ENCODE data around the gene PMFBP1. TPM values are rescaled to one million over a fixed set of nuclear protein-coding genes. Genes with fewer than 3 reads are reported as not detected.

Gene PMFBP1
- total RNA-seq, 2 experiments from 2014 or later = 2.0 to 3.1 TPM

DNA sequence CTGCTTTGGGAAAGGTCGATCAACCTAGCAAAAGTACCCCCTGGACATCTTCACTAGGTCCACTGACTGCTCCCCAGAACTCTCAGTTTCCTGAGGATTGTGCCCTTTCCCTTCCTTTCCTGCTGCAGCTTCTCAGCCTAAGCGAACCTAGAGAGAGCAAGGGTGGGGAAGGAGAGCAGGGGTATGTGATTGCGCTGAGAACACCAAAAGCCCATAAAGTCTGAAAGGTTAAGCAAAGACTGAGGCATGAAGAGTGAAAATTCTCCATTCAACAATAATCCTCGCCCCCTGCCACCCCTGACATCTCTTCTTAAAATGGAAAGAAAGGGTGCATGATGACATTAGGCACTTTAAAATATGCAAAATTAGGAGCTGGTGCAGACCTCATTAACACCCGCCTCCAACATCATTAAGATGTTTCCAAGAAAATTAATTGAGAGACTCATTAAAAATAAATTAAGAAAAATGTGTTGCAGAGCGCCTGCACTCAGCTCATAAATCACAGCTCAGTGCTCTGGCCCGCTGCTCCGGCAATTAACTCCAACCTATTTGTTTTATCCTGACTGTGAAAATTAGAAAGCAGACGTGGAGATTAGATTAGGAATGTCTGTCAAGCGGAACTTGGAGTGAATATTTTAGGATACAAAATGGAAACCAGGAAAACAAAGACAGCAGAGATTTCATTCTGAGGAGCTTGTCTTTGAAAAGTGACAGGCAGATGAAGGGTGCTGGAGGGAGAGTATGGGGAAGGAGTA is 49.1 kb upstream of the PMFBP1 start:
- Histone ChIP-seq H3K36me3 (ENCODE audit: insufficient read depth, low read length) (no peaks in the 10 kb centered on the region), H2AFZ (ENCODE audit: low read length) (no peak overlapping the region), H3K4me1 (ENCODE audit: insufficient read depth, low read length, poor library complexity, severe bottlenecking) (no peaks in the 10 kb centered on the region), H3K9me3 (ENCODE audit: low read length) (no peaks in the 10 kb centered on the region), H3K9me2 (ENCODE audit: insufficient read depth, low read length) (no peaks in the 10 kb centered on the region), H3K4me3 (ENCODE audit: low read depth, low read length, poor library complexity, severe bottlenecking) (no peak overlapping the region), H3K27ac (ENCODE audit: low read depth, low read length, poor library complexity, severe bottlenecking) (no peak overlapping the region), H3K79me2 (ENCODE audit: insufficient read depth, low read depth, low read length) (no peaks in the 10 kb centered on the region), H3K4me2 (ENCODE audit: low read length) (no peak overlapping the region), H4K20me1 (ENCODE audit: insufficient read depth, low read length) (no peaks in the 10 kb centered on the region)
- CTCF ChIA-PET (ENCODE audit: unreplicated experiment) = no interaction called here
- intact Hi-C loops (cut with micrococcal nuclease; ENCODE audit: unreplicated experiment) = no loop called here
- no peak for DNase-seq (ENCODE audit: low spot score)
- TF ChIP-seq, protein P1, sequence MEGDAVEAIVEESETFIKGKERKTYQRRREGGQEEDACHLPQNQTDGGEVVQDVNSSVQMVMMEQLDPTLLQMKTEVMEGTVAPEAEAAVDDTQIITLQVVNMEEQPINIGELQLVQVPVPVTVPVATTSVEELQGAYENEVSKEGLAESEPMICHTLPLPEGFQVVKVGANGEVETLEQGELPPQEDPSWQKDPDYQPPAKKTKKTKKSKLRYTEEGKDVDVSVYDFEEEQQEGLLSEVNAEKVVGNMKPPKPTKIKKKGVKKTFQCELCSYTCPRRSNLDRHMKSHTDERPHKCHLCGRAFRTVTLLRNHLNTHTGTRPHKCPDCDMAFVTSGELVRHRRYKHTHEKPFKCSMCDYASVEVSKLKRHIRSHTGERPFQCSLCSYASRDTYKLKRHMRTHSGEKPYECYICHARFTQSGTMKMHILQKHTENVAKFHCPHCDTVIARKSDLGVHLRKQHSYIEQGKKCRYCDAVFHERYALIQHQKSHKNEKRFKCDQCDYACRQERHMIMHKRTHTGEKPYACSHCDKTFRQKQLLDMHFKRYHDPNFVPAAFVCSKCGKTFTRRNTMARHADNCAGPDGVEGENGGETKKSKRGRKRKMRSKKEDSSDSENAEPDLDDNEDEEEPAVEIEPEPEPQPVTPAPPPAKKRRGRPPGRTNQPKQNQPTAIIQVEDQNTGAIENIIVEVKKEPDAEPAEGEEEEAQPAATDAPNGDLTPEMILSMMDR (conservative IDR thresholded peaks at IDR 0.05; ENCODE audit: low read length) = no peak
- TF ChIP-seq EZH2phosphoT487 (IDR thresholded peaks at IDR 0.05; ENCODE audit: borderline replicate concordance, low read depth, low read length) = no peak
- POLR2A ChIA-PET = interaction anchor here (1.0 kb wide), 1 partner anchor 126 kb away, joined by 3 read pairs; no protein-coding TSS in a partner anchor
- no TSS peak for BruUV-seq (replicated peaks)

GRCh38 chr16:72219282-72219681 is 47.3 kb upstream of the PMFBP1 start:
- H3K9me3 ChIP-seq (ENCODE audit: low read length) = no peaks in the 10 kb centered on the region; the same call in 1 of the 2 replicates
- H3K27ac ChIP-seq (ENCODE audit: low read depth, low read length, poor library complexity, severe bottlenecking) = no peak overlapping the region
- no peak overlapping the region for H2AFZ ChIP-seq (ENCODE audit: low read length)
- intact Hi-C loops (cut with micrococcal nuclease; ENCODE audit: unreplicated experiment) = no loop called here
- no peak overlapping the region for H3K4me2 ChIP-seq (ENCODE audit: low read length)
- CTCF ChIA-PET (ENCODE audit: unreplicated experiment) = no interaction called here
- POLR2A ChIA-PET = no interaction called here
- H3K4me1 ChIP-seq (ENCODE audit: insufficient read depth, low read length, poor library complexity, severe bottlenecking) = no peaks in the 10 kb centered on the region
- DNase-seq (ENCODE audit: low spot score) = no peak
- H3K4me3 ChIP-seq (ENCODE audit: low read depth, low read length, poor library complexity, severe bottlenecking) = no peak overlapping the region
- no peak for TF ChIP-seq EZH2phosphoT487 (IDR thresholded peaks at IDR 0.05; ENCODE audit: borderline replicate concordance, low read depth, low read length)
- TF ChIP-seq, protein P1 (conservative IDR thresholded peaks at IDR 0.05; ENCODE audit: low read length) = no peak
- no peaks in the 10 kb centered on the region for H3K79me2 ChIP-seq (ENCODE audit: insufficient read depth, low read depth, low read length)
- no TSS peak for BruUV-seq (replicated peaks)
- no peaks in the 10 kb centered on the region for H4K20me1 ChIP-seq (ENCODE audit: insufficient read depth, low read length)
- H3K9me2 ChIP-seq (ENCODE audit: insufficient read depth, low read length) = no peaks in the 10 kb centered on the region
- H3K36me3 ChIP-seq (ENCODE audit: insufficient read depth, low read length) = no peaks in the 10 kb centered on the region

DNA sequence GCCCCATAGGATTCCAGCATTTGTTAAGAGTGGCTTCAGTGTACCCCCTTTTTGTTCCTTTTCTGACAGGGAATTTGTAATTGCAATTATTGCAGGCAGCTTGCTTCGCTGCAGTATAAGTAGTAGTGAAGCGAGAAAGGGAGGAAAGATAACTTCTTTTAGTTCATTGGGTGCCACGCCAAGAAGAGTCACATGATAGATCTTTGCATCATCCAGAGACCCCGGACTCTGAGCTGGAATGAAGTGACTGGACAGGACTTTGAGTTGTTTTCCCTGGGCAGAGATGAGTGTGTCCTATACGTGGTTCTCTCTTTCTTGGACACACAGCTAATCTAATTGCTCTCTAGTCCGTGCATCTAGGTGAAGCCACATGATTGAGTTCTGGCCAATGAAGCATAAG is 44.8 kb upstream of the PMFBP1 start:
- Histone ChIP-seq H4K20me1 (ENCODE audit: insufficient read depth, low read length) (no peaks in the 10 kb centered on the region), H2AFZ (ENCODE audit: low read length) (no peak overlapping the region), H3K9me3 (ENCODE audit: low read length) (no peaks in the 10 kb centered on the region; the same call in 1 of the 2 replicates), H3K4me1 (ENCODE audit: insufficient read depth, low read length, poor library complexity, severe bottlenecking) (no peaks in the 10 kb centered on the region), H3K27ac (ENCODE audit: low read depth, low read length, poor library complexity, severe bottlenecking) (no peak overlapping the region), H3K36me3 (ENCODE audit: insufficient read depth, low read length) (no peaks in the 10 kb centered on the region), H3K79me2 (ENCODE audit: insufficient read depth, low read depth, low read length) (no peaks in the 10 kb centered on the region), H3K9me2 (ENCODE audit: insufficient read depth, low read length) (no peaks in the 10 kb centered on the region), H3K4me2 (ENCODE audit: low read length) (no peak overlapping the region), H3K4me3 (ENCODE audit: low read depth, low read length, poor library complexity, severe bottlenecking) (no peak overlapping the region)
- no TSS peak for BruUV-seq (replicated peaks)
- TF ChIP-seq, protein P1 (conservative IDR thresholded peaks at IDR 0.05; ENCODE audit: low read length) = no peak
- no peak for TF ChIP-seq EZH2phosphoT487 (IDR thresholded peaks at IDR 0.05; ENCODE audit: borderline replicate concordance, low read depth, low read length)
- CTCF ChIA-PET (ENCODE audit: unreplicated experiment) = no interaction called here
- intact Hi-C loops (cut with micrococcal nuclease; ENCODE audit: unreplicated experiment) = no loop called here
- POLR2A ChIA-PET = interaction anchor here (0.9 to 1.0 kb wide), 2 partner anchors 66 to 89 kb away, joined by 3 read pairs; no protein-coding TSS in a partner anchor
- DNase-seq (ENCODE audit: low spot score) = no peak

All from OCI-LY7 (cell line).